GM21367 (cell line): ENCODE measurements around the gene IFITM2.
"Not testable (repeated sequence)": the region's sequence is repeated elsewhere in the genome, so short reads cannot be mapped to it uniquely, and the experiment has no call there.

Source experiments
- ATAC-seq: cut with Tn5 transposase; IDR thresholded peaks from one replicate; pipeline ENCODE4 v1.9.1; 2021; ENCODE audit not compliant: unreplicated experiment

The IFITM2 gene

DNA sequence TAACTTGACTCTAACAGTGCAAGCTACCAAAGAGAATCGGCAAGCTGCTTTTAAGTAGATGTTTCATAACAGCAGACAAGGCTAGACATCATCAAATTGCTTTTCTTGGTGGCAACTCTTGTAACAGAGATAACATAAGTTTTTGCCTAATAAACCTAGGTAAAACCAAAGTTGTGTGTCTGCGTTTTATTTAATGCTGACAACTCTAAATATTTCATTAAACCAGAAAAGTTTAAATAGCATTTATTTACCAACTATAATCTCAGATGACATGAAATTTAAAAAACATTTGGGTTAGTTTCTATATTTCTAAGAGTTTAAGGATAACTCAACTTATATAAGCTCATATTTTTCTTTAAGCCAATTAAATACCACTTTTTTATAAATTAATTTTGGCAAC is 32.3 kb downstream of the IFITM2 start:
- no peak for ATAC-seq

DNA sequence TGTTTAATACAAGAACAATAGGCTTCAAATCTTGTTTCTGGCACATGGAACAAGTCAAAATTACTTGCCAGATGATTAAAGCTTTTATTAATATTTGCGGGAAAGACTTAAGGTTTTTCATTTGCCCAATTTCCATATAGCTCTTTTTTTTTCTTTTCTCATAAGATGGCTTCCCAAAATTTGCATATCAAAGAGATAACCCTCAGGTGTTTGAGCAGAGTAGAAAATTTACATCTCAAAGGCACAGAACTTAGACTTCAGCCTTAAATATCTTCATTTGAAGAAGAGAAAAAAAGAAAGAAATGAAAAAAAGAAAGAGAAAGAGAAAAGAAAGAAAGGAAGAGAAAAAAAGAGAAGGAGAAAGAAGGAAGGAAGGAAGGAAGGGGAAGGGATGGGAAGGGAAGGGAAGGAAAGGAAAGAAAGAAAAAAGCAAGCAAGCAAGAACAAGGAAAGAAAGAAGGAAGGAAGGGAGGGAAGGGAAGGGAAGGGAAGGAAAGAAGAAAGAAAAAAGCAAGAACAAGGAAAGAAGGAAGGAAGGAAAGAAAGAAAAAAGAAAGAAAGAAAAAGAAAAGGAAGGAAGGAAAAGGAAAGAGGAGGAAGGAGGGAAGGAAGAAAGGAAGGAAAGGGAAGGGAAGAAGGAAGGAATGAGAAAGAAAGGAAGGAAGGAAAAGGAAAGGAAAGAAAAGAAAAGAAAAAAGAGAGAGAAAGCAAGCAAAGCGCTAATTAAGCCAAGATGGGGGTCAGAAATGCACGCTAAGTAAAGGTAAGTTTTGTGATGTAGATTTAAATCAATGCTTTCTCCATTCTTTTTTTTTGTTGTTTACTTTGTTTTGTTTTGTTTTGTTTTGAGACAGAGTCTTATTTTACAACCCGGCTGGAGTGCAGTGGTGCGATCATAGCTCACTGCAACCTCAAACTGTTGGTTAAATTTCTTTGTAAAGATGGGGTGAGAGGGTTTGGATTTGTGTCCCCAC is 33.2 kb downstream of the IFITM2 start:
- no peak for ATAC-seq

DNA sequence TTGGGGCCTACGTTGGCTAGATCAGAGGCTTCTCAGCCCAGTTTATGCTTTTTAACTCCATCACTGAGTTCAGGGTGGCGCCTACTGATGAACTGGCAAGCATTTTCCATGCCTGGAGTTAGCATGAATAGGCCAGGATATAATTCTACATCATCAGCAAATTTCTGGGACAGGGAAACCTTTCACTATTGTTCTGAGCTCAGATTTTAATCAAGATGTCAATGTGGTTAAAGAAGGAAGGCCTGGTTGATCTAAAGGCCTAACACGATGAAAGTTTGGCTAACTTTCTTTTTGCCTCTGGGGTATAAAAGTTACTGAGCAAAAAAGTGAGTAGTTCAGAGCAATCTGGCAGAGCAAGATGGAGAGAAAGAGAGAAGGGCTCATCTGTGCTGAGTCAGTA is 34.7 kb downstream of the IFITM2 start:
- no peak for ATAC-seq

DNA sequence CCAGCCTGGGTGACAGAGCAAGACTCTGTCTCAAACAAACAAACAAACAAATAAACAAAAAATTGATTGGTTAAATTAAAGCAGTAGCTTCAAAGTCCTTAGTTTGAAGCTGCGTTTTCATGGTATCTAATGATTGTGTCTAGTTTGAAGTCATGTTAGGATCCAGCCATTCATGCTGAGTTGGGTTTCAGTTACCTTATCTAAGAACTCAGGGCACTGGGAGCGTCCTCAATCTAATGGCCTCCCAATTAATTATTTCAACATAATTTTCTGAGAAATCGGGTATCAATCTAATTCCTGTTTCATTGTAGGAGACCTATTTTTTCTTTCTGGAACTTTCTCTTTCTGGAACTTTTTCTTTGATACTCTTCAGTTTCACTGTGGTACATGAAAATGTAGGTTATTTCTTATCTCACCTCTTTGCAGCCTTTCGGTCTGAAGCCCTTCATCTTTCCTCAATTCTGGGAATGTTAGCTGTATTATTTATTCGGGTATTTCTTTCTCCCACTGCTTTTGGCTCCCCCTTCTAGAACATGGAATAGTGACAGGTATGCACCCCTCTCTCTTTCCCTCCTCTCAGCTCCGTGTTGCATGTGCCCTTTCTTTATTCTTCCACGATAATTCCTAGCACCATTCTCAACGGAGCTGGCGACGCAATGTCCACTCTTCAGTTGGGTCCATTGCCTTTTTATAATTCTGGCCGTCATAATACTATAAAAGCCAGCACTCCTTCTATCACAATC is 37.4 kb downstream of the IFITM2 start:
- ATAC-seq: no peak

DNA sequence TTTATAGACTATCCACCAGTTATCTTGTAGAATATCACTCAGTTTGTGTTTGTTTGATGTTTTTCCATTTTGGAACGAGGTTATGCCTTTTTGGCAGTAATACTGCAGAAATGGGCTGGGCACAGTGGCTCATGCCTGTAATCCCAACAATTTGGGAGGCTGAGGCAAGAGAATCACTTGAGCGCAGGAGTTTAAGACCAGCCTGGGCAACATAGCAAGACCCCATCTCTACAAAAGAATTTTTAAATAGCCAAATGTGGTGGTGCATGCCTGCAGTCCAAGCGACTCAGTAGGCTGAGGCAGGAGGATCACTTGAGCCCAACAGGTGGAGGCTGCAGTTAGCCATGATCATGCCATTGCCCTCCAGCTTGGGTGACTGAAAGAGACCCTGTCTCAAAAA is 38.9 kb downstream of the IFITM2 start:
- ATAC-seq: no peak

DNA sequence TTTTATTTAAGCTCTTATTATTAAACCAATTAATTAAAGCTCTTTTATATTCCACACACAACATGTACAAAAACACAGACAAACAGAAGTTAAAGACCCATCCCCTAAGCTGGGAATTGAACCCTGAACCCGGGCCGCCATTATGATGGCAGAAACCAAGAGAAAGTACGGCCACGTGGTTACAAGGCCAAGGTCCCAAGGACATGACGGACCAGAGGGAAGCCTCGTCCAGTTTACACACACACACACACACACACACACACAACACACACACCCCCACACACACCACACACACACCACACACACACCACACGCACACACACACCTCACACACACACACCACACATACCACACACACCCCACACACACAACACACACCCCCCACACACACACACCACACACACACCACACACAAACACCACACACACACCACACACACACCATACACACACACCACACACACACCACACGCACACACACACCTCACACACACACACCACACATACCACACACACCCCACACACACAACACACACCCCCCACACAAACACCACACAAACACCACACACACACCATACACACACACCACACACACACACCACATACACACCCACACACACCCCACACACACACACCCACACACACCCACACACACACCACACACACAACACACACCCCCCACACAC is 41.8 kb downstream of the IFITM2 start:
- not testable (repeated sequence) for ATAC-seq

DNA sequence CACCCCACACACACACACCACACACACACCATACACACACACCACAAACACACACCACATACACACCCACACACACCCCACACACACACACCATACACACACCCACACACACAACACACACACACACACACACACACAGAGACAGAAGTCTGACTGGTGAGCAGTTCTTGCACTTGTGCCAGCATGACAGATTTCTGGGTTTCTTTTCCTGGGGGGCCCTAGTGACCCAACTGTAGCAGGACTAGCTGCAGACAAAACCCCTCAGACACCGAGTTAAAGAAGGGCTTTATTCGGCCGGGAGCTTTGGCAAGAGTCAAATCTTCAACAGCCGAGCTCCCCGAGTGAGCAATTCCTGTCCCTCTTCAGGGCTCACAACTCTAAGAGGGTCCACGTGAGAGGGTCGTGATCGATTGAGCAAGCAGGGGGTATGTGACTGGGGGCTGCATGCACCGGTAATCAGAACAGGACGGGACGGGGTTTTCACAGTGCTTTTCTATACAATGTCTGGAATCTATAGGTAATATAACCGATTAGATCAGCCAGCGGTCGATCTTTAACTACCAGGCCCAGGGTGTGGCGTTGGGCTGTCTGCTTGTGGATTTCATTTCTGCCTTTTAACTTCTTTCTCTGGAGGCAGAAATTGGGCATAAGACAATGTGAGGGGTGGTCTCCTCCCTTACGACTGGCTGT is 42.6 kb downstream of the IFITM2 start:
- not testable (repeated sequence) for ATAC-seq

DNA sequence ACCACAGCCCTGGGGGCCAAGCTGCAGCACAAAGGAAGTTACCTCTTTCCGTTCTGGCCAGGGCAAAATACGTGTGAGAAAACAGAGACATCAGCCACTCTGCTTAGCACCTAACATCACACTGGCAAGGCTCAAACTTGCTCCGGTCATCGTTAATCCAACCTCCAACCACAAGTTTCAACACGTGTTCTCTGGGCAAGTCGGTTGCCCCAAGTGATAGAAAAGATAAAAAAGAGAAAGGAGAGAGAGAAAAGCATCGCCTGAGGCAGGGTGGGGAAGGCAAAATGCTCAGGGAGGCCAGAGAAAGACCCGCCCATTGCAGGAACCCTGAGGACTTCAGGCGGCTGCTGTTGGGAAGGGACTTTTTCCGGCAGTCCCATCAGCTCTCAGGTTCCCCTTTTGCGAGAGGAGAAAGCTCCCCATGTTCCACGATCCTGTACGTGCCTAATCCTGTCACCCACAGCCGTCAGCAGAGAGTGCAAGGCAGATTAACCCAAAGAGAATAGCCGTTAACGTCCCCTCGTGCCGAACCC is 43.2 kb downstream of the IFITM2 start:
- no peak for ATAC-seq

DNA sequence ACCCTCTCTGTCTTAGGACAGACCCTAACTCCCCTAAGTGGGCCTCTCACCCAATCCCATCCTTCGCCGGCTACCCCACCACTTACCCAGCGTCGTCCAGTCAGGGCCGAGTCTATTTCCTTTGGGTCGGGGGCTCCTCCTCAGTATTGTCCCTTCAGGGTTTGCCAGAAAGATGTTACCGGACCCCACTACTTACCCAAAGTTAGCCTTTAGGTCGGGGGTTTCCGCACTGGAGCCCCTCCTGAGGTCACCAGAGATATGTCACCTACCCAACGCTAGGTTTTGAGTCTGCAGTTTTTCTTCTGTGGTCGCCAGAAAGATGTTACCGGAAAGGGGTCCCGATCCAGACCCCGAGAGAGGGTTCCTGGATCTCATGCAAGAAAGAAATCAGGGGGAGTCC is 43.8 kb downstream of the IFITM2 start:
- no peak for ATAC-seq

DNA sequence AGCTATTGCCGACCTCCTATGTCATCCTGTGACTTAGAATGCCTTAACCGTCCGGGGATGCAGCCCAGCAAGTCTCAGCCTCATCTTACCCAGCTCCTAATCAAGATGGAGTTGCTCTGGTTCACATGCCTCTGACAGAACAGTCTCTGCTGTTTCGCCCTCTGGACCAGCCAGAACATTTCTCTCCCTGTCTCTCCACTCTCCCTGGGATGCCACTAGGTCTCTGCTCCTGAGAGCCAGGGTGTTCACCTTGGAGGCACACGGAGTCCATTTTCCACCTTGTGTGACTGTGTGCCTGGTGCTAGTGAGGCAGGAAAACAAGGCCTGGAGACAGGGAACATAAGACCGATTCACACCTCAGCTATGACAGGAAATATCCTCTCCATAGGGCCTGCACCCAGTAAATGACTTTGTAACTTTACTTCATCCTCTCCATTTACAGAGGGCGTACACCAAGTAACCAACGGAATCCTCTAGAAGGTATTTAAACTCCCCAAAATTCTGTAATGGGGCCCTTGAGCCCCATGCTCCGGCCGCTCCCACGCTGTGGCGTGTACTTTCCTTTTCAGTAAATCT is 44.9 kb downstream of the IFITM2 start:
- no peak for ATAC-seq

DNA sequence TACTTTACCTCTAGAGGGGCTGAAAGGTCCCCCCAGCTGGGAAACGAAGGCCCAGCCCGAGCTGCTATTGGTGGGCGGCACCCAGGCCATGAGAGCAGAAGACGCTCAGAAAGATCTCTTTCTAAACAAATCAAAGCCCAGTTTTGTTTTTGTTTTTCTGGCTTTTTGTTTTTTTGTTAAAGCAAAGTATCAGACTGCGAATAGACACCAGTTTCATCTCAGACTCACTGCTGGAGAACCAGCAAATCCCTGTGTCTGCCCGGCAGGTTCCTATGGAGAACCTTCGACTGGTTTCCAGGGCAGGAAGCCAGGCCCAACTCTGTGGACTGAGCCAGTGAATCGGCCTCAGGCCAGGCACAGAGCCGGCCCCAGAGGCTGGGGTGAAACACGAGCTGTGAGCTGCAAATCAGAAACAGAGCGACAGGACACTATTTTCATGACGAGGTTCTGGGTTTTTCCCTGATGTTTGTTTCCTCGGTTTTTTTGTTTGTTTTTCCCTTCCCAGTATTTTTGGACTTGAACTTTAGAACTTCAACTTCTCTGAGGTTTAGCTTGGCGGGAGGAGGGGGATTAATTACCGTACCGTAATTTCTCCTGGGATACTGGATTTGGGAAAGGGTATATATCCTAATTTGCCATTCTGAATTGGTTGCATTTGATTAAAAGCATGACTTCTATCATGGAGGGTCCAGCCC is 45.7 kb downstream of the IFITM2 start:
- ATAC-seq: no peak

DNA sequence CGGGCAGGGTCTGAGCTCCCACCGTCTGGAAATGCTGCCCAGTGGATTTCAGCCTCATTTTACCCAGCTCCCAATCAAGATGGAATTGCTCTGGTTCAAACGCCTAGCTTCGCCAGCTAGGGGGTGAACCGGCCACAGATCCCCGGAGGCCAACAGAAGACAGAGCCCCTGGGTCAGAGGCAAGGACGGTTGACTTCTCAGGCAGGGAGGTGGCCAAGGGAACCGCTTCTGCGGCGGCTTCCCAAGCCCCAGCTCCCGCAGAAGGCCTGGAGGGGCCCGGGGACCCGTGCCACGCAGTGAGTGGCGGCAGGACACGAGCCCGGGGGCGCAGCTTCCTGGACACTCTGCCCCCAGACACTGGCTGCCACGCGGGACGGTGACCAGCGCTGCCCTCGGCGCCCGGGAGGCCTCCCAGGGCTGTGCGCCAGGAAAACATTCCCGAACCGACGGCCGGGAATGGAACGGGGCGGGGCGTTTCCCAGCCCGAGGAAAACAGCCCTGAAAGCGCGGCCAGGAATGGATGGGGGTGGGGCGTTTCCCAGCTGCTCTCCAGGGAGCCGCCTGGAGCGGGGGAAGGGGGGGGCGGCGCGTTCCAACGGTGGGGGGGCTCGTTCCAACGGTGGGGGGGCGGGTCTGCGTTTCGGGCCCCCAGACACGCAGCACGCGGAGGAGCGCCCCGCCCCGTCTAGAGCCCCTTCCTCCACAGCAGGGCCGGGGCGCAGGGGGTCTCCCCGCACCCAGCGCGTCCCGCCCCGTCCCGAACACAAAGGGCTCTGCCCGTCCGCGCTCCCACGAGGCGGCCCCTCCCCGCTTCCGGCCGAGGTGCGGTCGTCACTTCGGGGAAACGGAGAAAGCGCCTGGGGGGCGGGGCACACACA is 48.2 kb downstream of the IFITM2 start:
- ATAC-seq: no peak

DNA sequence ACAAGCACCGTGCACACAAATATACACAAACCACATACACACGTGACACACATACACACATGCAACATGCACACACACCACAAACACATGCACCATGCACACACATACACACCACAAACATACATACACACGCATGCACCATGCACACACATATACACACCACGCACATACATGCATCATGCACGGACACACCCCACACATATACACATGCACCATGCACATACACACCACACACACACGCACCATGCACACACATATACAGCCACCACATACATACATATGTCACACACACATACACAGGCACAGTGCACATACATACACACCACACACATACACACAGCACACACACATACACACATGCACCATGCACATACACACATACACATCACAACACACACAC is 49.0 kb downstream of the IFITM2 start:
- ATAC-seq: no peak

DNA sequence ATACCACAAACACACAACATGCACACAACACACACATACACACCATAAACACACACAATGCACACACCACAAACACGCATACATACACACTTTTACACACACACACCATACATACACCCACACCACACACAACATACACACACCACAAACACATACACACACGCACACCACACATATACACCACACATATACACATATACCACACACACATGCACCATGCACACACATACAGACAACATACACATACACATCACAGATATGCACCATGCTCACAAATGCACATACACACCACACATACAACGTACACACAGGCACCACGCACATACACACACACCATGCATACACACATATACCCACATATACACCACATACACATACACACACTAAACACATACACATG is 50.0 kb downstream of the IFITM2 start:
- ATAC-seq: no peak

DNA sequence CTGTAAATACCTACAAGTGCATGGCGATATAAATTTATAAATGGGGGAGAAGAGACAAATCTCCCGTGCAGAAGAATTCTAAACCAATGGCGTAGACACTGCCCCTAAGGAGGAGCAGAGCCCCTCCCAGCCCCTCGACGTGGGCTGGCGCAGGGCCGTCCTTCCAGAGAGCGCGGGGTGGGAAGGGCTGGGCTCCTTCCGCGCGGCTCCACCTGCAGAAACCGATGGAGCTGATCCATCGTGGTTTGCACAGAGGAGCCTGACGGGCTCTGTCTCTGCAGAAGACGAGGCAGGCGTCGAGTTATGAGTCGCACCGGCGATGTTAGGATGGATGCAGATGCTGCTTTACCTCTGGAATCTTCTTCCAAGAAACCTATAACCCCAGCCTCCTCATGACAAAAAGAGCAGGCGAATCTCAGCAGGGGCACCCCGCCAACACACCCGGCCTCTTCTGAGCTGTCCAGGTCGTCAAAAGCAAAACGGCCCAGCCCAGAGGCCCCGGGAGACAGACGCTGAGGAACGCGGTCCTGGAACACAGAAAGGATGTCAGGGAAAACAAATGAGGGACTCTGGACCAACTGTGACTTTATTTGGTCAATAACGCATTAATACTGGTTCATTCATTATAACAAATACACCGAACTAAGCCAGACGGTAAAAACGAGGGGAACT is 50.6 kb downstream of the IFITM2 start:
- no peak for ATAC-seq
